ENCODE results near the gene VPS35. TPM values are rescaled to one million over a fixed set of nuclear protein-coding genes. Genes with fewer than 3 reads are reported as not detected.
"Not testable (repeated sequence)": the region's sequence is repeated elsewhere in the genome, so short reads cannot be mapped to it uniquely, and the experiment has no call there.

VPS35 gene
- total and polyA plus RNA-seq, 3 donors from 2014 or later = 75.5 to 129 (median 128) TPM

GRCh38 chr16:46638947-46639925 lies 49.7 kb downstream of the VPS35 start:
- H3K27ac ChIP-seq = no peak overlapping the region
- no peaks in the 10 kb centered on the region for H3K36me3 ChIP-seq (ENCODE audit: low read depth, missing control alignments)
- H3K9me3 ChIP-seq = no peaks in the 10 kb centered on the region
- WGBS, 2 donors = 82 to 87% methylated on average over 9 of the region's 9 CpGs
- H3K4me1 ChIP-seq = no peaks in the 10 kb centered on the region
- no peaks in the 10 kb centered on the region for H3K27me3 ChIP-seq
- H3K4me3 ChIP-seq = no peak overlapping the region
- no peak for DNase-seq
- intact Hi-C loops (cut with DNase I; ENCODE audit: low total_unique reads) = no loop called here
- TF ChIP-seq CTCF (IDR thresholded peaks at IDR 0.05) (no peak), POLR2A (IDR thresholded peaks at IDR 0.05) (no peak)

- H3K27me3 ChIP-seq = no peaks in the 10 kb centered on the region
- 49 to 73% methylated on average over 20 to 32 of the region's 32 CpGs for WGBS, 2 donors
- H3K4me3 ChIP-seq = no peak overlapping the region
- DNase-seq = no peak
- no peaks in the 10 kb centered on the region for H3K36me3 ChIP-seq (ENCODE audit: low read depth, missing control alignments)
- no peaks in the 10 kb centered on the region for H3K9me3 ChIP-seq
- H3K27ac ChIP-seq = no peak overlapping the region
- intact Hi-C loops (cut with DNase I; ENCODE audit: low total_unique reads) = no loop called here
- TF ChIP-seq CTCF (IDR thresholded peaks at IDR 0.05) (no peak), POLR2A (IDR thresholded peaks at IDR 0.05) (no peak)
- peaks cover 4% of the 10 kb centered on the region for H3K4me1 ChIP-seq
These were observed 55.9 kb downstream of the VPS35 start for GRCh38 chr16:46632778-46633733.

- WGBS, 2 donors = 51 to 52% methylated on average over 10 of the region's 10 CpGs
- H3K36me3 ChIP-seq (ENCODE audit: low read depth, missing control alignments) = no peaks in the 10 kb centered on the region
- H3K4me3 ChIP-seq = no peak overlapping the region
- peaks cover 4% of the 10 kb centered on the region for H3K4me1 ChIP-seq
- H3K9me3 ChIP-seq = no peaks in the 10 kb centered on the region
- no peak overlapping the region for H3K27ac ChIP-seq
- intact Hi-C loops (cut with DNase I; ENCODE audit: low total_unique reads) = no loop called here
- DNase-seq = no peak
- peak in 2 of 3 experiments; percentile 17 to 26 for TF ChIP-seq CTCF (IDR thresholded peaks at IDR 0.05)
- no peak for TF ChIP-seq POLR2A (IDR thresholded peaks at IDR 0.05)
- H3K27me3 ChIP-seq = no peaks in the 10 kb centered on the region
These were observed 59.4 kb downstream of the VPS35 start for GRCh38 chr16:46629331-46630219.

GRCh38 chr16:46627746-46628145 lies 61.2 kb downstream of the VPS35 start:
- Histone ChIP-seq H3K4me1 (peaks cover 4% of the 10 kb centered on the region), H3K36me3 (ENCODE audit: low read depth, missing control alignments) (no peaks in the 10 kb centered on the region), H3K27me3 (no peaks in the 10 kb centered on the region), H3K4me3 (no peak overlapping the region), H3K9me3 (no peaks in the 10 kb centered on the region), H3K27ac (no peak overlapping the region)
- DNase-seq = no peak
- 89 to 91% methylated on average over 5 of the region's 5 CpGs for WGBS, 2 donors
- intact Hi-C loops (cut with DNase I; ENCODE audit: low total_unique reads) = no loop called here
- TF ChIP-seq CTCF (IDR thresholded peaks at IDR 0.05) = no peak
- TF ChIP-seq POLR2A (IDR thresholded peaks at IDR 0.05) = no peak

GRCh38 chr16:46626681-46627080 lies 62.3 kb downstream of the VPS35 start:
- 74 to 85% methylated on average over 10 to 22 of the region's 22 CpGs for WGBS, 2 donors

GRCh38 chr16:46624862-46625261 lies 64.1 kb downstream of the VPS35 start:
- H3K4me3 ChIP-seq; H3K4me1 ChIP-seq; H3K27me3 ChIP-seq; DNase-seq; H3K9me3 ChIP-seq; intact Hi-C loops (cut with DNase I; ENCODE audit: low total_unique reads); H3K27ac ChIP-seq; H3K36me3 ChIP-seq (ENCODE audit: low read depth, missing control alignments): not testable (repeated sequence)
- WGBS, 2 donors = 84% methylated on average over 5 of the region's 6 CpGs; no CpG with 5 or more reads in 1 of the 2 donors

More at GRCh38 chr16:46626681-46627080, 62.3 kb downstream of the VPS35 start:
- intact Hi-C loops (cut with DNase I; ENCODE audit: low total_unique reads); H3K4me3 ChIP-seq; DNase-seq; H3K4me1 ChIP-seq; H3K9me3 ChIP-seq; H3K27me3 ChIP-seq; H3K27ac ChIP-seq; H3K36me3 ChIP-seq (ENCODE audit: low read depth, missing control alignments): not testable (repeated sequence)
